HCT116 (cell line): ENCODE data around the gene KCNJ16. TPM values are rescaled to one million over a fixed set of nuclear protein-coding genes. Genes with fewer than 3 reads are reported as not detected.

Experiments
- ATAC-seq: fragments of 200-7000 bp; cut with Tn5 transposase; 2 replicates; pipeline ENCODE4 v1.9.1; 2020; ENCODE audit warnings: mild to moderate bottlenecking, moderate library complexity
- BruUV-seq: library from RNA; stranded (reverse); fragments of 400-500 nt; replicated peaks from 2 replicates; lab custom pipeline; 2021; lab: Mats Ljungman, UMichigan
- CTCF ChIA-PET: fragments of 300-600 bp; sonication (Branson Sonifier 250); formaldehyde crosslinking; loops from one replicate; lab custom pipeline; 2021; ENCODE audit warnings: antibody characterized with exemption; lab: Charles Lee
- POLR2A ChIA-PET: fragments of 300-600, 350-600 bp; sonication (Branson Sonifier 250); formaldehyde crosslinking; loops from one replicate; lab custom pipeline; 2021; ENCODE audit warnings: antibody characterized with exemption; lab: Charles Lee
- RAD21 ChIA-PET, 2 experiments: fragments of 300-600 bp; sonication (Branson Sonifier 250); formaldehyde crosslinking; loops; one replicate each; lab custom pipeline; 2023; ENCODE audit warnings: low total read pairs in 2 of 2; ENCODE audit not compliant: uncharacterized antibody in 2 of 2, unreplicated experiment in 2 of 2, low non-redundant PET in 1 of 2; lab: Charles Lee
- DNase-seq: peaks from one replicate; pipeline ENCODE4 v3.0.0-alpha.2; 2010; ENCODE audit warnings: low read depth, low spot score
- H2AFZ ChIP-seq: fragments of 200-600 bp; shearing (Covaris generic), sonication (generic); 2 replicates; pipeline ENCODE4 v1.6.1; 2017; ENCODE audit warnings: low read depth, mixed run types, mixed read lengths, antibody characterized with exemption, low read length; ENCODE audit not compliant: poor library complexity, severe bottlenecking
- H3K27ac ChIP-seq: 2 replicates; pipeline ENCODE4 v1.5.1; 2012; ENCODE audit warnings: low read depth, low read length
- H3K27me3 ChIP-seq: fragments of 200-600 bp; sonication (generic); 2 replicates; pipeline ENCODE4 v1.6.1; 2016; ENCODE audit warnings: mixed run types, low read length, mixed read lengths; ENCODE audit not compliant: insufficient read depth
- H3K36me3 ChIP-seq, 2 experiments: fragments of 200-500 bp in 1 of 2; fragments of 200-600 bp in 1 of 2; sonication (Bioruptor generic) in 1 of 2; sonication (generic) in 1 of 2; 2 replicates each; pipeline versions ENCODE4 v1.5.1 to v1.6.1; 2014 to 2016; ENCODE audit warnings: low read length in 2 of 2, inconsistent platforms in 1 of 2, mixed read lengths in 1 of 2, mixed run types in 1 of 2; ENCODE audit not compliant: insufficient read depth in 2 of 2, control insufficient read depth in 1 of 2
- H3K4me1 ChIP-seq, 2 experiments: fragments of 200-600 bp in 1 of 2; sonication (generic) in 1 of 2; 2 replicates each; pipeline versions ENCODE4 v1.5.1 to v1.6.1; 2012 to 2017; ENCODE audit warnings: low read length in 2 of 2, inconsistent platforms in 1 of 2, mild to moderate bottlenecking in 1 of 2, mixed read lengths in 1 of 2, mixed run types in 1 of 2, moderate library complexity in 1 of 2; ENCODE audit not compliant: insufficient read depth in 2 of 2, control insufficient read depth in 1 of 2
- H3K4me2 ChIP-seq: fragments of 200-600 bp; sonication (generic); 2 replicates; pipeline ENCODE4 v1.6.1; 2017; ENCODE audit warnings: mixed run types, low read length, mixed read lengths
- H3K4me3 ChIP-seq, 2 experiments: fragments of 200-600 bp in 1 of 2; sonication (generic) in 1 of 2; replicated peaks in 1 of 2; 2 replicates each; pipeline ENCODE4 v1.5.1; 2011 to 2016; ENCODE audit warnings: low read length in 2 of 2, control low read depth in 1 of 2, low read depth in 1 of 2, mild to moderate bottlenecking in 1 of 2, mixed read lengths in 1 of 2, mixed run types in 1 of 2
- H3K79me2 ChIP-seq: fragments of 200-600 bp; sonication (generic); 2 replicates; pipeline ENCODE4 v1.6.1; 2017; ENCODE audit warnings: mild to moderate bottlenecking, mixed run types, low read length, moderate library complexity, mixed read lengths; ENCODE audit not compliant: insufficient read depth
- H3K9ac ChIP-seq: fragments of 200-600 bp; sonication (generic); 2 replicates; pipeline ENCODE4 v1.6.1; 2016; ENCODE audit warnings: low read length, mixed read lengths
- H3K9me2 ChIP-seq: fragments of 200-600 bp; sonication (generic), shearing (Covaris generic); 2 replicates; pipeline ENCODE4 v1.6.1; 2017; ENCODE audit warnings: mixed run types, mild to moderate bottlenecking, moderate library complexity; ENCODE audit not compliant: insufficient read depth
- H3K9me3 ChIP-seq, 2 experiments: fragments of 200-500 bp in 1 of 2; fragments of 200-600 bp in 1 of 2; sonication (Bioruptor generic) in 1 of 2; sonication (generic) in 1 of 2; 2 replicates each; pipeline ENCODE4 v1.6.1; 2014 to 2017; ENCODE audit warnings: low read length in 2 of 2, mixed read lengths in 2 of 2, inconsistent platforms in 1 of 2, low read depth in 1 of 2, mild to moderate bottlenecking in 1 of 2, mixed run types in 1 of 2, moderate library complexity in 1 of 2; ENCODE audit not compliant: control insufficient read depth in 1 of 2, insufficient read depth in 1 of 2
- H4K20me1 ChIP-seq: fragments of 200-600 bp; sonication (generic), shearing (Covaris generic); 2 replicates; pipeline ENCODE4 v1.6.1; 2017; ENCODE audit warnings: mixed run types, mild to moderate bottlenecking, moderate library complexity; ENCODE audit not compliant: insufficient read depth
- ATF3 ChIP-seq: IDR thresholded peaks from 2 replicates; pipeline ENCODE4 v1.6.1; 2012
- CBX3 ChIP-seq: IDR thresholded peaks from 2 replicates; pipeline ENCODE4 v1.6.1; 2012; ENCODE audit warnings: low read depth
- CEBPB ChIP-seq: IDR thresholded peaks from 2 replicates; pipeline ENCODE4 v1.6.1; 2012; ENCODE audit warnings: low read depth
- ELF1 ChIP-seq: IDR thresholded peaks from 2 replicates; pipeline ENCODE4 v1.6.1; 2012; ENCODE audit warnings: low read depth, borderline replicate concordance
- EZH2 ChIP-seq: fragments of 200-600 bp; sonication (generic); IDR thresholded peaks from 2 replicates; pipeline ENCODE4 v1.6.1; 2017; ENCODE audit warnings: antibody characterized with exemption, mixed run types
- FOSL1 ChIP-seq: IDR thresholded peaks from 2 replicates; pipeline ENCODE4 v1.6.1; 2012; ENCODE audit warnings: low read depth
- JUND ChIP-seq: IDR thresholded peaks from 2 replicates; pipeline ENCODE4 v1.6.1; 2012
- POLR2A ChIP-seq: IDR thresholded peaks from 2 replicates; pipeline ENCODE4 v1.7.0; 2011; ENCODE audit warnings: borderline replicate concordance; ENCODE audit not compliant: insufficient read depth, insufficient read length; ENCODE audit errors: extremely low read depth
- POLR2AphosphoS5 ChIP-seq: IDR thresholded peaks from 2 replicates; pipeline ENCODE4 v1.6.1; 2011; ENCODE audit warnings: mild to moderate bottlenecking, low read depth, low read length, moderate library complexity
- RAD21 ChIP-seq: IDR thresholded peaks from 2 replicates; pipeline ENCODE4 v1.6.1; 2012; ENCODE audit warnings: low read depth, mild to moderate bottlenecking
- REST ChIP-seq: IDR thresholded peaks from 2 replicates; pipeline ENCODE4 v1.6.1; 2012; ENCODE audit warnings: low read depth
- SIN3A ChIP-seq: IDR thresholded peaks from 2 replicates; pipeline ENCODE4 v1.6.1; 2012; ENCODE audit warnings: low read depth
- SP1 ChIP-seq: IDR thresholded peaks from 2 replicates; pipeline ENCODE4 v1.6.1; 2012; ENCODE audit warnings: low read depth
- TCF7L2 ChIP-seq: IDR thresholded peaks from 2 replicates; pipeline ENCODE4 v1.7.0; 2011; ENCODE audit warnings: borderline replicate concordance, inconsistent platforms; ENCODE audit not compliant: insufficient read depth, insufficient read length; ENCODE audit errors: extremely low read depth
- ZFX ChIP-seq: fragments of 450-650 bp; IDR thresholded peaks from 2 replicates; pipeline ENCODE4 v1.6.1; 2017
- intact Hi-C: fragments of 100-400 bp; cut with micrococcal nuclease; formaldehyde crosslinking; loops from 2 replicates; pipeline ENCODE4 v1.10.0; 2022
- total RNA-seq: library from RNA; stranded (reverse); gene quantifications from one replicate; pipeline ENCODE4 v1.2.1, GENCODE V29; 2021; ENCODE audit not compliant: unreplicated experiment
- TF ChIP-seq, protein P1 (sequence below): IDR thresholded peaks from 2 replicates; pipeline ENCODE4 v1.6.1; 2011; ENCODE audit warnings: mild to moderate bottlenecking, low read length, moderate library complexity; ENCODE audit not compliant: insufficient replicate concordance; ENCODE audit errors: extremely low read depth
- TF ChIP-seq, protein P2 (sequence below): IDR thresholded peaks from 2 replicates; pipeline ENCODE4 v1.6.1; 2012

The KCNJ16 gene
- total RNA-seq, 1 experiment from 2014 or later: not detected

DNA sequence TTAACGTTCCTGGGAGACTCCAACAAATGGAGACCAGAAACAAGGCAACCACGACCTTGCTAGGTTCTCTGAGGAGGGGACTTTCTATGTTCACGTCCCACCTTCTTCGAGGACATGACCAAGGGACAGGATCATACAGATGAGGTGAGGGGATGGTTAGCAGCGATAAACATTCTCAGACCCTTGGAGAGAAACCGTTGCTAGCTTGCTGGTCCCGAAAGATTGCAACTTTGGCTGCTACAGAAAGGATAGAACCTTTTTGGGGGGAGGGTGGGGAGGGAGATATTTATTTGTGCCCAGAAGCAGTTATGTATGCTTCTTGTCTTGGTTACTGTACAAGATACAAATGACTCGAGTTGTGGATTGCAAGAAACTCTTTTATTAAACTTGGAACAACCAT is 59.0 kb downstream of the KCNJ16 start:
- H3K4me3 ChIP-seq: no peak overlapping the region
- DNase-seq (no peak), ATAC-seq (no peak)
- H3K9me3 ChIP-seq: peaks cover 13 to 19% of the 10 kb centered on the region in 2 experiments; a peak in 2 of 4 replicates
- no peaks in the 10 kb centered on the region for H3K27me3 ChIP-seq
- CTCF ChIA-PET: no interaction called here
- no peak overlapping the region for H3K27ac ChIP-seq
- TF ChIP-seq SIN3A: no peak
- TF ChIP-seq, protein P1, sequence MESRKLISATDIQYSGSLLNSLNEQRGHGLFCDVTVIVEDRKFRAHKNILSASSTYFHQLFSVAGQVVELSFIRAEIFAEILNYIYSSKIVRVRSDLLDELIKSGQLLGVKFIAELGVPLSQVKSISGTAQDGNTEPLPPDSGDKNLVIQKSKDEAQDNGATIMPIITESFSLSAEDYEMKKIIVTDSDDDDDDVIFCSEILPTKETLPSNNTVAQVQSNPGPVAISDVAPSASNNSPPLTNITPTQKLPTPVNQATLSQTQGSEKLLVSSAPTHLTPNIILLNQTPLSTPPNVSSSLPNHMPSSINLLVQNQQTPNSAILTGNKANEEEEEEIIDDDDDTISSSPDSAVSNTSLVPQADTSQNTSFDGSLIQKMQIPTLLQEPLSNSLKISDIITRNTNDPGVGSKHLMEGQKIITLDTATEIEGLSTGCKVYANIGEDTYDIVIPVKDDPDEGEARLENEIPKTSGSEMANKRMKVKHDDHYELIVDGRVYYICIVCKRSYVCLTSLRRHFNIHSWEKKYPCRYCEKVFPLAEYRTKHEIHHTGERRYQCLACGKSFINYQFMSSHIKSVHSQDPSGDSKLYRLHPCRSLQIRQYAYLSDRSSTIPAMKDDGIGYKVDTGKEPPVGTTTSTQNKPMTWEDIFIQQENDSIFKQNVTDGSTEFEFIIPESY: no peak
- TF ChIP-seq ZFX: no peak
- no peak for TF ChIP-seq JUND
- TF ChIP-seq FOSL1: no peak
- TF ChIP-seq CBX3: no peak
- TF ChIP-seq ATF3: no peak
- no peaks in the 10 kb centered on the region for H3K4me1 ChIP-seq
- no peaks in the 10 kb centered on the region for H3K9me2 ChIP-seq
- BruUV-seq: no TSS peak
- POLR2A ChIA-PET: no interaction called here
- intact Hi-C loops: no loop called here
- no peak overlapping the region for H2AFZ ChIP-seq
- no peaks in the 10 kb centered on the region for H3K79me2 ChIP-seq
- RAD21 ChIA-PET: no interaction called here
- no peaks in the 10 kb centered on the region for H4K20me1 ChIP-seq
- no peak overlapping the region for H3K4me2 ChIP-seq
- no peak overlapping the region for H3K9ac ChIP-seq
- H3K36me3 ChIP-seq: no peaks in the 10 kb centered on the region

GRCh38 chr17:70134777-70135176 is 59.8 kb downstream of the KCNJ16 start:
- BruUV-seq: no TSS peak
- Histone ChIP-seq H3K4me2 (no peak overlapping the region), H3K36me3 (no peaks in the 10 kb centered on the region), H3K9ac (no peak overlapping the region), H3K4me1 (no peaks in the 10 kb centered on the region), H3K9me2 (no peaks in the 10 kb centered on the region), H2AFZ (no peak overlapping the region), H3K4me3 (no peak overlapping the region), H3K27ac (no peak overlapping the region), H3K9me3 (peaks cover 13 to 23% of the 10 kb centered on the region in 2 experiments; a peak in 2 of 4 replicates), H4K20me1 (no peaks in the 10 kb centered on the region), H3K27me3 (no peaks in the 10 kb centered on the region), H3K79me2 (no peaks in the 10 kb centered on the region)
- ATAC-seq: no peak
- no peak for DNase-seq
- ChIA-PET RAD21 (no interaction called here), POLR2A (no interaction called here), CTCF (interaction anchor here (1.0 kb wide), 1 partner anchor 9 kb away, joined by 4 read pairs; no protein-coding TSS in a partner anchor)
- intact Hi-C loops: no loop called here
- TF ChIP-seq RAD21 (no peak), EZH2 (no peak), ELF1 (no peak), TCF7L2 (no peak), CBX3 (no peak), REST (no peak), JUND (no peak), CEBPB (no peak), SP1 (no peak), ZFX (no peak), POLR2AphosphoS5 (no peak), POLR2A (no peak)
- TF ChIP-seq, protein P2, sequence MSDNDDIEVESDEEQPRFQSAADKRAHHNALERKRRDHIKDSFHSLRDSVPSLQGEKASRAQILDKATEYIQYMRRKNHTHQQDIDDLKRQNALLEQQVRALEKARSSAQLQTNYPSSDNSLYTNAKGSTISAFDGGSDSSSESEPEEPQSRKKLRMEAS: no peak
